A549 treated with AZD9567 at 1 μM for 4 hours (cell line): Measurements from ENCODE around the gene TMEM151B. TPM values are rescaled to one million over a fixed set of nuclear protein-coding genes. Genes with fewer than 3 reads are reported as not detected.

Experiments
- total RNA-seq: library from RNA; stranded (reverse); fragments of 200-300 nt; extraction: Qiagen RNA extraction; gene quantifications from 5 replicates; pipeline ENCODE4 v1.2.3, GENCODE V29; 2022; ENCODE audit not compliant: insufficient read depth

Gene TMEM151B
- 0.02 to 0.06 TPM (median 0.04 TPM) in 4 of 5 replicates, not detected in the other for total RNA-seq

GRCh38 chr6:44269921-44270525 lies at the start of gene TMEM151B:
Gene TMEM151B (plus strand): TSS chr6:44270450. CDS start chr6:44270743, 293 bp downstream.

GRCh38 chr6:44223319-44224028 lies 46.8 kb upstream of the TMEM151B start, which contains the start of gene SLC29A1:
Gene SLC29A1 (plus strand): TSS chr6:44223595. CDS start chr6:44227314, 3,719 bp downstream.

GRCh38 chr6:44246663-44247337 lies 23.4 kb upstream of the TMEM151B start, which contains the start of gene HSP90AB1:
Gene HSP90AB1 (plus strand): TSS chr6:44247101. CDS start chr6:44248630, 1,529 bp downstream.

GRCh38 chr6:44257025-44257752 lies 13.1 kb upstream of the TMEM151B start, which contains the start of gene SLC35B2:
Gene SLC35B2 (minus strand): TSS chr6:44257528. CDS start chr6:44257410, 118 bp downstream.

GRCh38 chr6:44265007-44265721 lies 5.1 kb upstream of the TMEM151B start, which contains the start of gene NFKBIE:
Gene NFKBIE (minus strand): TSS chr6:44265551. CDS start chr6:44265346, 205 bp downstream.

GRCh38 chr6:44312901-44313788 lies 42.9 kb downstream of the TMEM151B start, which contains the start of gene AARS2:
Gene AARS2 (minus strand): TSS chr6:44313347. CDS start chr6:44313323, 24 bp downstream.

GRCh38 chr6:44342489-44342888 lies 72.2 kb downstream of the TMEM151B start, which contains the start of gene SPATS1:
Gene SPATS1 (plus strand): TSS chr6:44342650. CDS start chr6:44343096, 446 bp downstream.

Other genes with a start within 250 kb of the TMEM151B start
- gene MRPL14, start 143.0 kb upstream of the TMEM151B start, total RNA-seq: 68.2 to 71.9 TPM (median 69.5 TPM) in 5 replicates
- 15.0 to 20.2 TPM (median 15.3 TPM) in 5 replicates for gene TMEM63B, start 142.9 kb upstream of the TMEM151B start, total RNA-seq
- not detected in 5 replicates for gene CAPN11, start 111.6 kb upstream of the TMEM151B start, total RNA-seq
- not detected in 5 replicates for gene MYMX, start 53.5 kb upstream of the TMEM151B start, total RNA-seq
- 32.8 to 56.1 TPM (median 51.3 TPM) in 5 replicates for gene SLC29A1, start 46.9 kb upstream of the TMEM151B start, total RNA-seq
- 1,084 to 1,436 TPM (median 1,192 TPM) in 5 replicates for gene HSP90AB1, start 23.3 kb upstream of the TMEM151B start, total RNA-seq
- gene SLC35B2, start 12.9 kb upstream of the TMEM151B start, total RNA-seq: 51.3 to 67.9 TPM (median 62.9 TPM) in 5 replicates
- gene NFKBIE, start 4.9 kb upstream of the TMEM151B start, total RNA-seq: 5.1 to 9.4 TPM (median 8.4 TPM) in 5 replicates
- 5.0 to 7.8 TPM (median 6.3 TPM) in 5 replicates for gene AARS2, start 42.9 kb downstream of the TMEM151B start, total RNA-seq
- gene SPATS1, start 72.2 kb downstream of the TMEM151B start, total RNA-seq: not detected in 5 replicates
- 11.7 to 14.7 TPM (median 12.9 TPM) in 5 replicates for gene CDC5L, start 117.3 kb downstream of the TMEM151B start, total RNA-seq